Natural killer cell (primary cell): ENCODE data around the gene NFYC. TPM values are rescaled to one million over a fixed set of nuclear protein-coding genes. Genes with fewer than 3 reads are reported as not detected.

Source experiments
- ATAC-seq, 3 donors: fragments of 150-1000 bp in 2 of 3; fragments of 200-7000 bp in 1 of 3; cut with Tn5 transposase; 1 replicate in 1 of 3; 2 replicates in 2 of 3; pipeline ENCODE4 v1.10.0; 2021; ENCODE audit warnings: mild to moderate bottlenecking in 2 of 3, moderate library complexity in 2 of 3
- DNase-seq, 2 donors: peaks; one replicate each; pipeline versions ENCODE4 v3.0.0 to v3.0.0-alpha.2; 2013 to 2021; ENCODE audit warnings: mixed read lengths in 1 of 2
- H3K27ac ChIP-seq: one replicate; pipeline ENCODE4 v1.5.1; 2013; ENCODE audit warnings: mild to moderate bottlenecking, low read length
- H3K27me3 ChIP-seq: one replicate; pipeline ENCODE4 v1.6.1; 2013; ENCODE audit warnings: low read length; ENCODE audit not compliant: control insufficient read depth, insufficient read depth
- H3K36me3 ChIP-seq: one replicate; pipeline ENCODE4 v1.6.1; 2013; ENCODE audit warnings: low read length; ENCODE audit not compliant: control insufficient read depth, insufficient read depth
- H3K4me1 ChIP-seq: one replicate; pipeline ENCODE4 v1.6.1; 2013; ENCODE audit warnings: low read length; ENCODE audit not compliant: control insufficient read depth, insufficient read depth
- H3K4me3 ChIP-seq: one replicate; pipeline ENCODE4 v1.5.1; 2013; ENCODE audit warnings: low read length
- H3K9me3 ChIP-seq: one replicate; pipeline ENCODE4 v1.6.1; 2013; ENCODE audit warnings: low read length; ENCODE audit not compliant: control insufficient read depth, insufficient read depth
- H3K27ac Mint-ChIP-seq, 2 donors: one replicate each; pipeline ENCODE4 v1.8.0; 2022; ENCODE audit warnings: mild to moderate bottlenecking in 2 of 2, mixed read lengths in 2 of 2, moderate library complexity in 1 of 2
- H3K27me3 Mint-ChIP-seq, 2 donors: one replicate each; pipeline ENCODE4 v1.8.0; 2022; ENCODE audit warnings: low read depth in 2 of 2, mixed read lengths in 2 of 2
- H3K36me3 Mint-ChIP-seq: one replicate; pipeline ENCODE4 v1.8.0; 2022; ENCODE audit warnings: mixed read lengths
- H3K4me1 Mint-ChIP-seq, 2 donors: one replicate each; pipeline ENCODE4 v1.8.0; 2022; ENCODE audit warnings: mixed read lengths in 2 of 2
- H3K4me3 Mint-ChIP-seq: one replicate; pipeline ENCODE4 v1.8.0; 2022; ENCODE audit warnings: mild to moderate bottlenecking, moderate library complexity, mixed read lengths
- H3K9me3 Mint-ChIP-seq, 2 donors: one replicate each; pipeline ENCODE4 v1.8.0; 2022; ENCODE audit warnings: mixed read lengths in 2 of 2
- WGBS: methylation state at CpG from one replicate; pipeline ENCODE4 v1.1.7; 2013; ENCODE audit warnings: missing lambda C conversion rate; ENCODE audit not compliant: insufficient coverage; 5-methylcytosine and 5-hydroxymethylcytosine counted together
- intact Hi-C: fragments of 100-400 bp; cut with micrococcal nuclease; formaldehyde crosslinking; loops from one replicate; pipeline ENCODE4 v1.14.2; 2022
- total RNA-seq, 4 donors: library from RNA; stranded (reverse); fragments of 120-200 nt in 1 of 4; gene quantifications; one replicate each; pipeline versions ENCODE4 v1.2.3 to v1.2.4, GENCODE V29; 2013 to 2022
- TF ChIP-seq, protein P1 (sequence below): fragments of 200-600 bp; IDR thresholded peaks from one replicate; pipeline ENCODE4 v1.8.0; 2022; ENCODE audit warnings: antibody characterized with exemption

Gene NFYC
- total RNA-seq, 3 donors from 2014 or later (not counting 1 experiment from before 2014, with no cell fraction given), result 38.7 to 60.4 (median 48.5) TPM

- H3K36me3 Mint-ChIP-seq, result no peaks in the 10 kb centered on the region
- ATAC-seq (no peak), DNase-seq (no peak)
- intact Hi-C loops, result no loop called here
- H3K9me3 ChIP-seq, result no peaks in the 10 kb centered on the region
- no peaks in the 10 kb centered on the region for H3K27me3 ChIP-seq
- H3K36me3 ChIP-seq, result no peaks in the 10 kb centered on the region
- peaks cover 13% of the 10 kb centered on the region for H3K4me1 ChIP-seq
- peaks cover 0 to 8% of the 10 kb centered on the region in 2 donors for H3K27me3 Mint-ChIP-seq
- TF ChIP-seq, protein P1, sequence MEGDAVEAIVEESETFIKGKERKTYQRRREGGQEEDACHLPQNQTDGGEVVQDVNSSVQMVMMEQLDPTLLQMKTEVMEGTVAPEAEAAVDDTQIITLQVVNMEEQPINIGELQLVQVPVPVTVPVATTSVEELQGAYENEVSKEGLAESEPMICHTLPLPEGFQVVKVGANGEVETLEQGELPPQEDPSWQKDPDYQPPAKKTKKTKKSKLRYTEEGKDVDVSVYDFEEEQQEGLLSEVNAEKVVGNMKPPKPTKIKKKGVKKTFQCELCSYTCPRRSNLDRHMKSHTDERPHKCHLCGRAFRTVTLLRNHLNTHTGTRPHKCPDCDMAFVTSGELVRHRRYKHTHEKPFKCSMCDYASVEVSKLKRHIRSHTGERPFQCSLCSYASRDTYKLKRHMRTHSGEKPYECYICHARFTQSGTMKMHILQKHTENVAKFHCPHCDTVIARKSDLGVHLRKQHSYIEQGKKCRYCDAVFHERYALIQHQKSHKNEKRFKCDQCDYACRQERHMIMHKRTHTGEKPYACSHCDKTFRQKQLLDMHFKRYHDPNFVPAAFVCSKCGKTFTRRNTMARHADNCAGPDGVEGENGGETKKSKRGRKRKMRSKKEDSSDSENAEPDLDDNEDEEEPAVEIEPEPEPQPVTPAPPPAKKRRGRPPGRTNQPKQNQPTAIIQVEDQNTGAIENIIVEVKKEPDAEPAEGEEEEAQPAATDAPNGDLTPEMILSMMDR, result no peak
- H3K4me3 ChIP-seq, result no peak overlapping the region
- H3K4me1 Mint-ChIP-seq, result peaks cover 0 to 10% of the 10 kb centered on the region in 2 donors
- H3K27ac ChIP-seq, result no peak overlapping the region
- H3K9me3 Mint-ChIP-seq, result no peaks in the 10 kb centered on the region
- 94% methylated on average over 2 of the region's 3 CpGs for WGBS
- no peak overlapping the region for H3K27ac Mint-ChIP-seq
- H3K4me3 Mint-ChIP-seq, result no peak overlapping the region
Measured at GRCh38 chr1:40648200-40648599, 43.3 kb upstream of the NFYC start.

DNA sequence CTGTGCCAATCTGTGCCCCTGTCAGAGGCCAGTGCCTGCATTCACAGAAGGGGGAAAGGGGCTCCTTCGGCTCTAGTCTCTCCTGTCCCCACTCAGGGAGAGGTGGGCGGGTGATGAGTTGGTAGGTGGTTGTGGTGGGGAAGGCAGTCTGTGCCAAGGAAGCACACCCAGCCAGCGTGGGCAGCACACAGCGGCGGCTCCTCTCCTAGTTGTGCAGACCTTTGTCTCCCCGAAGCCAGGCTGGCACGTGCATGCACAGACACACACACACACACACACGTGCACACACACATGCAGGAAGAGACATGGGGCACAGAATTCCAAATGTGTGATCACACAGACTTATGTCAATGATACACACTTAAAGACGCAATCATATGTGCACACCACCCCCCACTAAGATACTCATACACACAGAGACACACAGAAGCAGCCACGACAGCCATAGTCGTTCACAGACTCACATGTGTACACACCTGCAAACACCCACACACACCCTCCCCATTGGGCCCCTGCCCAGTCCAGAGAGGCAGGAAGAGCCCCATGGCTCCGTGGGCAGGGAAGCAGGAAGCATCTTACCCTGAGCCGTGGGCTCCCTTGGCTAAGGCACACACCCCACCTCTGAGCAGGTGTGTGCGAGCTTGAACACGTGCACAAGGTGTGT is 42.4 kb upstream of the NFYC start:
- WGBS, result 53% methylated on average over 15 of the region's 15 CpGs
- Histone ChIP-seq H3K9me3 (no peaks in the 10 kb centered on the region), H3K4me3 (no peak overlapping the region), H3K27me3 (no peaks in the 10 kb centered on the region), H3K27ac (no peak overlapping the region), H3K36me3 (no peaks in the 10 kb centered on the region), H3K4me1 (peaks cover 13% of the 10 kb centered on the region)
- peaks cover 0 to 8% of the 10 kb centered on the region in 2 donors for H3K27me3 Mint-ChIP-seq
- H3K4me3 Mint-ChIP-seq, result no peak overlapping the region
- DNase-seq, result no peak
- TF ChIP-seq, protein P1, result no peak
- no peaks in the 10 kb centered on the region for H3K9me3 Mint-ChIP-seq
- peak in 1 of 3 donors; percentile 21 for ATAC-seq
- intact Hi-C loops, result no loop called here
- peaks cover 0 to 10% of the 10 kb centered on the region in 2 donors for H3K4me1 Mint-ChIP-seq
- H3K27ac Mint-ChIP-seq, result no peak overlapping the region
- H3K36me3 Mint-ChIP-seq, result no peaks in the 10 kb centered on the region

DNA sequence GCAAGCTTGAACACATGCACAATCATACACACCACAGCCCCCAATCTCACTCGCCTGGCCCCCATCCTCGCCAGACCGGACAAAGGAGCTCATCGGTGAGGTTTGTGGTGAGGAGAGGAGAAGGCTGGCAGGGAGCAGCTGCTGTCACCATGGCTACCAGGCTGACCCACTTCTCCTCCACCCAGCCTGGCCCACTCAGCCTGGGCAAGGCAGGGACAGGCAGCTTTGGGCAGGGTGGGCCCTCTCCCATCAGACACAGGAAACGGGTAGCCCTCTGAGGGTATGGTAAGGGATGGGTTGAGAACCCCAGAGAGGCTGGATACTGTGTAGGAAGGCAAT is 41.9 kb upstream of the NFYC start:
- Histone ChIP-seq H3K27ac (no peak overlapping the region), H3K4me3 (no peak overlapping the region), H3K9me3 (no peaks in the 10 kb centered on the region), H3K4me1 (peaks cover 13% of the 10 kb centered on the region), H3K36me3 (no peaks in the 10 kb centered on the region), H3K27me3 (no peaks in the 10 kb centered on the region)
- TF ChIP-seq, protein P1, result no peak
- WGBS, result 30% methylated on average over 2 of the region's 5 CpGs
- DNase-seq, result no peak
- no peaks in the 10 kb centered on the region for H3K9me3 Mint-ChIP-seq
- no peaks in the 10 kb centered on the region for H3K36me3 Mint-ChIP-seq
- H3K4me1 Mint-ChIP-seq, result peaks cover 0 to 10% of the 10 kb centered on the region in 2 donors
- H3K4me3 Mint-ChIP-seq, result no peak overlapping the region
- H3K27me3 Mint-ChIP-seq, result peaks cover 5 to 13% of the 10 kb centered on the region in 2 donors
- intact Hi-C loops, result no loop called here
- no peak for ATAC-seq
- no peak overlapping the region for H3K27ac Mint-ChIP-seq

- H3K4me3 Mint-ChIP-seq, result no peak overlapping the region
- H3K36me3 Mint-ChIP-seq, result no peaks in the 10 kb centered on the region
- Histone ChIP-seq H3K27me3 (no peaks in the 10 kb centered on the region), H3K27ac (no peak overlapping the region), H3K4me1 (peaks cover 13% of the 10 kb centered on the region), H3K9me3 (no peaks in the 10 kb centered on the region), H3K36me3 (no peaks in the 10 kb centered on the region), H3K4me3 (no peak overlapping the region)
- TF ChIP-seq, protein P1, result peak; percentile 13
- no peak overlapping the region for H3K27ac Mint-ChIP-seq
- intact Hi-C loops, result no loop called here
- WGBS, result 57% methylated on average over 4 of the region's 4 CpGs
- peaks cover 8 to 16% of the 10 kb centered on the region in 2 donors for H3K27me3 Mint-ChIP-seq
- peaks cover 0 to 10% of the 10 kb centered on the region in 2 donors for H3K4me1 Mint-ChIP-seq
- no peaks in the 10 kb centered on the region for H3K9me3 Mint-ChIP-seq
- DNase-seq (peak in 1 of 2 donors; percentile 25), ATAC-seq (peak in 2 of 3 donors; percentile 42 to 53)
Measured at GRCh38 chr1:40650075-40650474, 41.4 kb upstream of the NFYC start.
